Liver (tissue), 9 donors: ENCODE data around the gene C1GALT1. TPM values are rescaled to one million over a fixed set of nuclear protein-coding genes. Genes with fewer than 3 reads are reported as not detected.

Experiments used
- DNase-seq: peaks from one replicate; pipeline ENCODE4 v3.0.0-alpha.2; 2017; ENCODE audit warnings: low spot score
- H3K27ac ChIP-seq, 2 donors: one replicate each; pipeline ENCODE4 v1.7.0; 2013; ENCODE audit warnings: inconsistent platforms in 2 of 2, low read length in 2 of 2, control low read depth in 1 of 2, low read depth in 1 of 2, mild to moderate bottlenecking in 1 of 2
- H3K27me3 ChIP-seq, 4 donors: one replicate each; pipeline versions ENCODE4 v1.6.1 to v1.7.0; 2013; ENCODE audit warnings: low read length in 3 of 4, inconsistent platforms in 1 of 4, mild to moderate bottlenecking in 1 of 4, moderate library complexity in 1 of 4; ENCODE audit not compliant: control insufficient read depth in 4 of 4, insufficient read depth in 4 of 4
- H3K36me3 ChIP-seq, 4 donors: one replicate each; pipeline versions ENCODE4 v1.6.1 to v1.7.0; 2013; ENCODE audit warnings: low read length in 3 of 4, mild to moderate bottlenecking in 3 of 4, low read depth in 1 of 4, moderate library complexity in 1 of 4; ENCODE audit not compliant: control insufficient read depth in 4 of 4, insufficient read depth in 3 of 4
- H3K4me1 ChIP-seq, 4 donors: one replicate each; pipeline versions ENCODE4 v1.6.1 to v1.7.0; 2013; ENCODE audit warnings: low read length in 3 of 4, mild to moderate bottlenecking in 3 of 4, moderate library complexity in 1 of 4; ENCODE audit not compliant: control insufficient read depth in 4 of 4, insufficient read depth in 4 of 4
- H3K4me3 ChIP-seq, 3 donors: one replicate each; pipeline versions ENCODE4 v1.6.1 to v1.7.0; 2013; ENCODE audit warnings: low read length in 3 of 3, control low read depth in 1 of 3, low read depth in 1 of 3, mild to moderate bottlenecking in 1 of 3
- H3K9ac ChIP-seq, 2 donors: one replicate each; pipeline ENCODE4 v1.7.0; 2013; ENCODE audit warnings: low read length in 2 of 2, mild to moderate bottlenecking in 2 of 2, moderate library complexity in 2 of 2, control low read depth in 1 of 2, low read depth in 1 of 2
- H3K9me3 ChIP-seq, 4 donors: one replicate each; pipeline versions ENCODE4 v1.6.1 to v1.7.0; 2013; ENCODE audit warnings: low read length in 3 of 4; ENCODE audit not compliant: control insufficient read depth in 4 of 4
- CTCF ChIP-seq: fragments of 150-350 bp; IDR thresholded peaks from 2 replicates; pipeline ENCODE4 v1.5.1; 2017; ENCODE audit warnings: improper control_type of control experiment, low read depth, low read length; ENCODE audit not compliant: missing input control
- EGR1 ChIP-seq, 2 donors: IDR thresholded peaks; 2 replicates each; pipeline ENCODE4 v1.6.1; 2016 to 2018; ENCODE audit warnings: antibody characterized with exemption in 2 of 2, low read depth in 2 of 2
- FOXA1 ChIP-seq: IDR thresholded peaks from 2 replicates; pipeline ENCODE4 v1.6.1; 2016; ENCODE audit warnings: antibody characterized with exemption
- HNF4A ChIP-seq, 2 donors: conservative IDR thresholded peaks; 2 replicates each; pipeline ENCODE4 v1.6.1; 2016; ENCODE audit warnings: antibody characterized with exemption in 2 of 2, mild to moderate bottlenecking in 2 of 2
- HNF4G ChIP-seq: IDR thresholded peaks from 2 replicates; pipeline ENCODE4 v1.6.1; 2016; ENCODE audit warnings: antibody characterized with exemption
- JUND ChIP-seq, 2 donors: IDR thresholded peaks; 2 replicates each; pipeline ENCODE4 v1.6.1; 2016; ENCODE audit warnings: antibody characterized with exemption in 2 of 2
- NR2F2 ChIP-seq: IDR thresholded peaks from 2 replicates; pipeline ENCODE4 v1.6.1; 2016; ENCODE audit warnings: antibody characterized with exemption
- REST ChIP-seq: IDR thresholded peaks from 2 replicates; pipeline ENCODE4 v1.6.1; 2016; ENCODE audit warnings: antibody characterized with exemption, mild to moderate bottlenecking
- RXRA ChIP-seq, 2 donors: IDR thresholded peaks; 2 replicates each; pipeline ENCODE4 v1.6.1; 2017 to 2018; ENCODE audit warnings: antibody characterized with exemption in 2 of 2, mild to moderate bottlenecking in 1 of 2
- SP1 ChIP-seq: IDR thresholded peaks from 2 replicates; pipeline ENCODE4 v1.6.1; 2018; ENCODE audit warnings: antibody characterized with exemption, mild to moderate bottlenecking
- TAF1 ChIP-seq: conservative IDR thresholded peaks from 2 replicates; pipeline ENCODE4 v1.6.1; 2016; ENCODE audit warnings: antibody characterized with exemption, mild to moderate bottlenecking
- YY1 ChIP-seq: IDR thresholded peaks from 2 replicates; pipeline ENCODE4 v1.6.1; 2016; ENCODE audit warnings: antibody characterized with exemption, mild to moderate bottlenecking
- WGBS: extraction: QIAGEN DNeasy Blood & Tissue Kit; methylation state at CpG from one replicate; pipeline ENCODE4 v1.1.7; 2013; 5-methylcytosine and 5-hydroxymethylcytosine counted together
- polyA plus RNA-seq, 2 donors: library from polyadenylated mRNA; stranded (reverse) in 1 of 2; unstranded in 1 of 2; fragments of 200-250 nt in 1 of 2; fragments of >200 nt in 1 of 2; fragmentation: Nextera tagmentation in 1 of 2; extraction: Ambion mirVana in 1 of 2; gene quantifications; one replicate each; pipeline versions ENCODE4 v1.2.1 to v1.2.3, GENCODE V29; 2013 to 2015
- total RNA-seq, 2 donors: library from RNA; depleted of rRNA; stranded (reverse); fragments of >200 nt; gene quantifications; one replicate each; pipeline ENCODE4 v1.2.3, GENCODE V29; 2014
- TF ChIP-seq, protein P1 (sequence below): IDR thresholded peaks from 2 replicates; pipeline ENCODE4 v1.6.1; 2016; ENCODE audit warnings: antibody characterized with exemption
- TF ChIP-seq, protein P2 (sequence below): IDR thresholded peaks from 2 replicates; pipeline ENCODE4 v1.6.1; 2016; ENCODE audit warnings: antibody characterized with exemption
- donor health status: healthy.
- donor health status: healthy.
- donor health status: healthy.
- donor health status: healthy.
- donor health status: healthy.

The C1GALT1 gene
- total and polyA plus RNA-seq, 4 donors, result 5.6 to 28.6 (median 12.5) TPM

GRCh38 chr7:7173956-7174632, 8.2 kb upstream of the C1GALT1 start:
- TF ChIP-seq EGR1 (IDR thresholded peaks at IDR 0.05; ENCODE audit: low read depth in 2 of 2) (no peak), HNF4A (conservative IDR thresholded peaks at IDR 0.05) (no peak), FOXA1 (no peak)
- TF ChIP-seq, protein P1, sequence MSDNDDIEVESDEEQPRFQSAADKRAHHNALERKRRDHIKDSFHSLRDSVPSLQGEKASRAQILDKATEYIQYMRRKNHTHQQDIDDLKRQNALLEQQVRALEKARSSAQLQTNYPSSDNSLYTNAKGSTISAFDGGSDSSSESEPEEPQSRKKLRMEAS, result no peak
- no peak overlapping the region for H3K27ac ChIP-seq
- H3K36me3 ChIP-seq, result no peaks in the 10 kb centered on the region
- H3K4me1 ChIP-seq, result no peaks in the 10 kb centered on the region
- no peak overlapping the region for H3K4me3 ChIP-seq
- peaks cover 0 to 5% (median 2%) of the 10 kb centered on the region in 4 donors for H3K9me3 ChIP-seq
- 80% methylated on average over 6 of the region's 6 CpGs for WGBS
- H3K9ac ChIP-seq, result no peak overlapping the region
- no peak for DNase-seq
- H3K27me3 ChIP-seq, result no peaks in the 10 kb centered on the region

GRCh38 chr7:7175075-7175695, 7.2 kb upstream of the C1GALT1 start:
- Histone ChIP-seq H3K9ac (no peak overlapping the region), H3K4me1 (no peaks in the 10 kb centered on the region), H3K27me3 (no peaks in the 10 kb centered on the region), H3K4me3 (no peak overlapping the region), H3K36me3 (no peaks in the 10 kb centered on the region), H3K27ac (no peak overlapping the region), H3K9me3 (peaks cover 0 to 5% (median 2%) of the 10 kb centered on the region in 4 donors)
- no peak for DNase-seq
- 65% methylated on average over 2 of the region's 2 CpGs for WGBS
- no peak for TF ChIP-seq HNF4G

- Histone ChIP-seq H3K27ac (no peak overlapping the region), H3K27me3 (no peaks in the 10 kb centered on the region), H3K9me3 (peaks cover 0 to 5% (median 2%) of the 10 kb centered on the region in 4 donors), H3K36me3 (no peaks in the 10 kb centered on the region), H3K9ac (no peak overlapping the region), H3K4me3 (no peak overlapping the region), H3K4me1 (peaks cover 0 to 6% (median 0%) of the 10 kb centered on the region in 4 donors)
- DNase-seq, result no peak
- WGBS, result 61% methylated on average over 4 of the region's 4 CpGs
- TF ChIP-seq SP1 (no peak), EGR1 (IDR thresholded peaks at IDR 0.05; ENCODE audit: low read depth in 2 of 2) (no peak), RXRA (IDR thresholded peaks at IDR 0.05) (no peak), JUND (IDR thresholded peaks at IDR 0.05) (no peak), NR2F2 (no peak), CTCF (no peak), YY1 (no peak), TAF1 (no peak), REST (no peak)
- TF ChIP-seq, protein P2, sequence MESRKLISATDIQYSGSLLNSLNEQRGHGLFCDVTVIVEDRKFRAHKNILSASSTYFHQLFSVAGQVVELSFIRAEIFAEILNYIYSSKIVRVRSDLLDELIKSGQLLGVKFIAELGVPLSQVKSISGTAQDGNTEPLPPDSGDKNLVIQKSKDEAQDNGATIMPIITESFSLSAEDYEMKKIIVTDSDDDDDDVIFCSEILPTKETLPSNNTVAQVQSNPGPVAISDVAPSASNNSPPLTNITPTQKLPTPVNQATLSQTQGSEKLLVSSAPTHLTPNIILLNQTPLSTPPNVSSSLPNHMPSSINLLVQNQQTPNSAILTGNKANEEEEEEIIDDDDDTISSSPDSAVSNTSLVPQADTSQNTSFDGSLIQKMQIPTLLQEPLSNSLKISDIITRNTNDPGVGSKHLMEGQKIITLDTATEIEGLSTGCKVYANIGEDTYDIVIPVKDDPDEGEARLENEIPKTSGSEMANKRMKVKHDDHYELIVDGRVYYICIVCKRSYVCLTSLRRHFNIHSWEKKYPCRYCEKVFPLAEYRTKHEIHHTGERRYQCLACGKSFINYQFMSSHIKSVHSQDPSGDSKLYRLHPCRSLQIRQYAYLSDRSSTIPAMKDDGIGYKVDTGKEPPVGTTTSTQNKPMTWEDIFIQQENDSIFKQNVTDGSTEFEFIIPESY, result no peak
Measured at GRCh38 chr7:7176406-7177043, 5.8 kb upstream of the C1GALT1 start.
